Measurements from ENCODE around the gene MPZL2.

MPZL2 gene

DNA sequence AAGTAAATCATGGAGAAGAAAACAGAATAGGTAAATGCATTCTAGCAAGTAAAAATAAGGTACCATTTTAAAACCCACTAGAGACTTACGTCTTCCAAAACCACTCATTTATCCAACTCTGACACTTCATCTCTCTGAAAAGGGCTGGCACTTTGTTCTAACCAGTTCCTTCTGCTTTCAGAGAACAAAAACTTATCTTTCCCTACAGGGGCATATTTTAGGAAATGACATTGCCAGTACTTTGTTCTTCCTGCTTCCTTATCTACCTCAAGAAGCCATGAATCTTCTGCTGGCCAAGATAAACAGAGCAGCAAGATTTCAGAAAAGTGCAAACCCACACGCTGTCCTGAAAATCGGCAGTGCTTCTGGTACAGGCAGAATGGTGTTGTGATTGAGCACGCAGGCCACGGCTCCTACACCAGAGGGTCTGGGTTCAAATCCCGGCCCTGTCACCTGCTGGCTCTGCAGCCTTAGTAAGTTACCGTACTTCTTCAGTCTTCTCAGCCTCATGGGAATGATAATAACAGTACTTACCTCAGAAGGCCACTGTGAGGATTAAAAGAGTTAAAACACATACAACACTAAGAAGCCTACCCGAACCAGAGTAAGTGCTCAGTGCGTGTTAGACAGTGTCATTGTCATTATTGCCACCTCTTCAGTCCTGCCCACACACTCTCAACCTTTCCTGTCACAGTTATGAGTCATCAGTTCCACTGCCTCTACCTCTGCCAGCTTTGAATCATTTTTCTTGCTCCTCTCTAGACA is 22.9 kb downstream of the MPZL2 start:
- DNase-seq = peak; percentile 48 to 49

DNA sequence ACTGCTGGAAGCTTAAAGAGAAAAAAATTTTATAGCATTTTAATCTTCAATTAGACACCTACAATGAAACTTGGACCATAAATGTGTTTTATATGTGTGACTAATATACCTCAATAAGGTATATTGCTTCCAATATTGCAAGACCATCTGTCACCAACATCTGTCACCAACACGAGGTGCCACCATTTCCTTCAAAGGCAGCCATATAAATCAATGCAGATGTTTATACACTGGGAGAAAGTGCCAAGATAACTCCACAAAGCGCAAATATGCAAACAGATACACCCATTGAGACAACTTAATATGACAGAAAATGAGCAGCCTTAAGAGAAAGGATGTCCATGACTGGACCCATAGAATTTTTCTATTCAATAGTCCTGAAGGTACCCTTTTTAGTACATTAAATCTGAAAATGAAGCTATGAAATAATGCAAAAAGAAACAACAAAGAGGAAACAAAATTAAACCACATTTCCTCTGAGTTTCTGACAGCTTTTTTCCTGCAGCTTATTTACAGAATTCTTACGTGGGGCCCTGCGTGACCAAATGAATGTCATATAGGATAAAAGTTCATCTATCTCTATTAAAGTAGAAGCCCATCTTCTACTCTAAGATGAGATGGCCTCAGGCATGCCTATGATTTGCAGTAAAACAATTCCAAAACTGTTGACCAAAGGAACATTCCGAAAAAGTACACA is 24.4 kb downstream of the MPZL2 start:
- no peak for DNase-seq

DNA sequence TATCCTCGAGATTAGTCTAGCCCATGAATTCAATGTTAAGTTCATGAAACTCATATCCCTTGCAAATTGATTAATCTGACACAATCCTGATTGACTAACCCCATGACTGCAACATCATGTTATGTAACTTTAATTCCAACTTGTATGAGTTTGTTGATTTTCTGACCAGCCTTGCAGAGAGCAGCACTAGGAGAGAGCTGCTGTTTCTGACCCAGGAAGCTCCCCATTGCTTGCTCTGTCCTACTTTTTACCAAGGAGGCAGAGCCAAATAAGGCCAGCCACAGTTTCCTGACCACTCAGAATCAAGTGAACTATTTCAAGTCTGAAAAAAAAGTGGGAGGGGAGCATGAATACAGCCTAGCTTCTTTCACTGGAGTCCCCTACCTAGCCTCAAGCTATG is 25.2 kb downstream of the MPZL2 start:
- no peak for DNase-seq

DNA sequence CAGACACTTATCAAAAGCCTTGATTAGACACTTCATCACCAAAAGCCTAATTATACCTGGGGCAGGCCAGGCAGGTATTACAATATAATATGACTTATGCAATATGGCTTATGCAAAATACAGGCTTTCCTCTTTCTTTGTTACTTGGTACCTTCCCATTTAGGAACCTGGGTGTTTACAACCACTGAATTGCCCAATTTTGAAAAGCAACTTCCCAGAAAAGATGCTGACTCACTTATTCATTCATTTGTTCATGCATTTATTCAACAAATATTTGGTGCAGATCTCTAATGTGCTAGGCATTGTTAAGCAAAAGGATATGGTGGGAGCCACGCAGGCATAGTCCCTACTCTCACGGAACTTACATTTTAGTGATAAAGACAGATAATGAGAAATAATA is 25.7 kb downstream of the MPZL2 start:
- DNase-seq = no peak

DNA sequence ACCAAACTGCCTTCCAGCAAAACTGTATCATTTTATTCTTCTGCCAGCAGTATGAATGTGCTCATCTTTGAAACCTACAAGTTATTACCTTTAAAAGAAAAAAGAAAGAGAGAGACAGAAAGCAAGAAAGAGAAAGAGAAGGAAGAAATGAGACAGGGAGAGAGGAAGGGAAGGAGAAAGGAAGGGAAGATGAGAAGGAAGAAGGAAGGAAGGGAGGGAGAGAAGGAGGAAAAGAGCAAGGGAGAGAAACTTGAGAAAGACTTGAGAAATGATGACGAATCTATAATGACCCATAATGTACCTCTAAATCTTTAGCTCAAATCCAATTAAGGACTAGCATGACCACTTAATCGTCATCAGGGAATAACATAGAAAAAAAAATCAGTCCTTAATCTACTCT is 27.9 kb downstream of the MPZL2 start:
- no peak for DNase-seq

DNA sequence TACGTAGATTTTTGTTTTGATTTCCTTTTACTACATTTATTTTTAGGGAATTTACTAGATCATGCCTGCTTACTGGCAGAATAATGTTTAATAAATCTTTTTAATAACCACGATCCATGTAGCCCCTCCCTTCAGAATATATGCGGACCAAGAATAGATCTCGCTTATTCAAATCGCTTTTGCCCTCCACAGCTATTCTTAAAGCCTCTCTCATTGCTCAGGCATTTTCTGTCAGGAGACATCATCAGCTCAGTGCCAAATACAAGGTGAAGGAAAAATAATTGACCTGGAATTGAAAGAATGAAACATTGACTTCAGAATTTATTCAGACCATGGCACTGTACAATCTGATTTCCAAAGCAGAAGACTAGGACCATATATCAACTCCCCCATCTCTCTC is 29.3 kb downstream of the MPZL2 start:
- DNase-seq = no peak

DNA sequence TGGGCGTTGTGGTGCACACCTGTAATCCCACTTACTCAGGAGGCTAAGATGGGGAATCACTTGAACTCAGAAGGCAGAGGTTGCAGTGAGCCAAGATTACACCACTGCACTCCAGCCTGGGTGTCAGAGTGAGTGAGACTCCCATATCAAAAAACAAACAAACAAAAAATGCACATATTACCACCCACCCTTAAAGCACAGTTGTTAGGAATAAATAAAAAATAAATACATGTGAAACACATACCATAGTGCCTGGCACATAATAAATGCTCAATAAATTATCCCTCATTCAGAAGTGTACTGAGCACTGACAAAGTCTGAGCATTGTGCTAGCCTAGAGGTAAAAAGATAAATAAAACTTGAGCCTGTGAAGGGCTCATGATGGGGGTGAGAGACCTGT is 30.2 kb downstream of the MPZL2 start:
- DNase-seq = no peak

DNA sequence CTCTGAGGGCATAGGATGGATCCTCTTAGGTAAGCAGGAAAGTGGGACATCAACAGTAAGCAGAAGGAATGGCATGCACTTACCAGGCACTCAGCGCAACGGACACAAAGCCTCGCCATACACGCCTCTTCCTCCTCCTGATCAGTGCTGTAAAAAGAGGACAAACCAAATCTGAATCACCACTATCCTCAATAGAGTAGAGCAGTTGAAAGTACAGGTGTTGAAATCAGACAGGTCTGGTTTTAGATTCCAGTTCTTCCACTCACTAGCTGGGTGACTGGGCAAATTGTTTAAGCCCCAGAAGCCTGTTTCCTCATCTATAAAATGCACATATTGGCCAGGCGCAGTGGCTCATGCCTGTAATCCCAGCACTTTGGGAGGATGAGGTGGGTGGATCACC is 30.7 kb downstream of the MPZL2 start:
- DNase-seq = no peak

DNA sequence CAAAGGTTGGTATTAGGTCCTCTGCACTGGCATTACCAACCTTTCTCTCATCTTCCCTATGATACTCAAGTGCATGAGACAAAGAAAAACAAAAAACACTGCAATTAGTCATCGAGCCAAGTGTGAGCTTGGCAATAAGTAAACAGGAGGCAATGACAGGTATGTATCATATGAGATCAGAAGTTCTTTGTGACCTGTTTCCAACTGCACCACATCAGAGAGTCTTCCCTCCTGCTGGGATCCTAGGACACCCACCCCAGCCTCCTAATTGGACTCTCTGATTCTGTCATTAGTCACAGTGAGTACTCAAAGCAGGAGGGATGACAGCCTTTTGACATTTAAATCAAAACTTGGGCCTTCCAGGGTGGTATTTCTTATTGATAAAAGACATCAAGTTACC is 31.4 kb downstream of the MPZL2 start:
- peak in 1 of 2 experiments; percentile 53 for DNase-seq

DNA sequence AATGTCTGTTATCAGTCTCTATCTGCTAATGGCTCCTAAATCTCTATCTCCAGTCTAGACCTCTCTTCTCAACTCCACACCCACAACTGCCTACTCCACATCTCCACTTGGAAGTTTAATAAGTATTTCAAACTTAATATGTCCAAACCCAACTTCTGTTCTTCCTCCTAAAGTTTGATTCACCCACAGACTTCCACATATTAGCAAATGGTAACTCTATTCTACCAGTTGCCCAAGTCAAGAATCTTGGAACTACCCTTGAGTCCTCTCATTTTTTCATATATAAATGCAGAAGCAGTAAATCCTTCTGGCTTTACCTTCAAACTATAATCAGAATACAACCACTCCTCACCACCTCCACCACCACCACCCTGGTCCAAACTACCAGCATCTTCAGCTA is 32.6 kb downstream of the MPZL2 start:
- no peak for DNase-seq

DNA sequence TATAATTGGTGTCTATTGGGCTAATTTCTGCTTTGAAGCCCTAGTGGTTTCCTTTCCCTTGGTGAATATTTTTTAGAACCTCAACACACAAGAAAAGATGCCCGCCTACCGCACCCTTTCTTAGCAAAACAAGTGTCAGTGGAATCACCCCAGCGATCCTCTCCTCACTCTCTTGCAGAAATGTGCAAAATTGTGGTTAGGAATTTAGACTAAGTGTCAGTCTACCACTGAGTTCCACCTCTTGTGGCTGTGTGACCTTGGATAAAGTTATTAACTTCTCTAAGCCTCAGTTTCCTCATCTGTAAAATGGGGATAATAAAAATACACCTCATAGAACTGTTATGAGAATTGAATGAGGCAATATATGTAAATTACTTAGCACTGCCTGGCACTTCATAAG is 34.0 kb downstream of the MPZL2 start:
- no peak for DNase-seq

DNA sequence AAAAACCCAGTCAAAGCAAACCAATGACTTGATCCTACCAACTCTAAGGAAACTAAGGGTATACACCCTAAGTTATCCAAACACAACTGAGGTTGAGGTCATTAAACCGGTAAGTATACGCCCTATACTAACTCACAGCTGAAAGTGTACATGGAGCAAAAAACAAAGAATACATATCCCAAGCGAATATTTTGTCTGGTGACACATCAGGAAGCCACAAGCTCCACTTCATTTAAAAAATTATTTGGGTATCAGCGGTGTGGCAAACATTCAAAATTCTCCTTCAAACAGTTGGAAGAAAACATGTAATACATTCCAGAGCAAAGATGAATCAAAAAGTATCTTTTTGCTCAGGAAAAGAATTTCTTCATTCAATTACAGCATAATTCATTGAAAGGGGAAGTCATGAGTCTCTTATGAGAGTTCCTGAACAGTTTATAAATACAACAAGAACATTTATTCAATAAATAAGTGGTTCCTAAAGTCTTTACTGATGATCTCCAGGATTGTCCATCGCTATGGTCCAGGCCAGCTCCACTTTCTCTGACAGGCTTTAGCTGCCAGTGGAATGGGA is 34.7 kb downstream of the MPZL2 start:
- no peak for DNase-seq

DNA sequence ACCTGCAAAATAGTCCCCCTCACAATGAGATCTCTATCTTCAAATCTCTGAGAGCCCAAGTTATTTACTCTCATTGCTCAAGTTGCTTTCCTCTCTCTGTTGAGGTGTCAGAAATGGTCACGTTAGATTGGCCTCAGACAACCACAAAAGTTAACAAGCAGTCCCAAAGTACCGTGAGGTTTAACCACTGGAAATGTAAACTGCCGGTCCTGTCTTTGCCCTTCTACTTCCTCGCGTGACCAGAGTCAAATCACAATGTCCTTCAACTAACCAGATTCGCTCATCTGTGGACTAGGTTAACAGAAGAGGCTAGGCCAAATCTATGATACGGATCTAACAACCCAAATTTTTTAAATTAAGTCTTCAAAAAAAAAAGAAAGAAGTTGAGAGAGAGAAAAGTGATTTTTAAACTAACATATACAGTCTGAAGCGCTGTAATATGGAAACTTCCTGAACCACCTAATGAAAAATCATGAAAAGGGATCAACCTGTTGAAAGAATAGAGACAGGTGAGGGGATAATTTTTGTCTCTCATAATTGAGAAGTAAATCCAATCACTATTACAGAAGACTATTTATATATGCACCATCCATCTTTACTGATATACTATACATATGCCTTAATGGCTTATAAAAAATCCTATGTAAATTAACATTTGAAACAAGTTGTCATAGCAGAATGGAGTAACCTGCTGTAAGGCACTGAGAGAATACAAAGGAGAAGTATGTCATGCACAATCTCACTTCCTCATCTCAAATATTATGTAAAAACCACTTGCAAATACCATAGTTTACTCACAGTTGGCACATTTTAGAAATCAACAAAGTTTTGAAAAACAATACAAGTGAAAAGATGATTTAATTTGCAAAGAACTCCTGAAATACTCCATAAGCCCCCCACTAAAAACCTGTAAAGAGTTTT is 36.0 kb downstream of the MPZL2 start:
- no peak for DNase-seq

DNA sequence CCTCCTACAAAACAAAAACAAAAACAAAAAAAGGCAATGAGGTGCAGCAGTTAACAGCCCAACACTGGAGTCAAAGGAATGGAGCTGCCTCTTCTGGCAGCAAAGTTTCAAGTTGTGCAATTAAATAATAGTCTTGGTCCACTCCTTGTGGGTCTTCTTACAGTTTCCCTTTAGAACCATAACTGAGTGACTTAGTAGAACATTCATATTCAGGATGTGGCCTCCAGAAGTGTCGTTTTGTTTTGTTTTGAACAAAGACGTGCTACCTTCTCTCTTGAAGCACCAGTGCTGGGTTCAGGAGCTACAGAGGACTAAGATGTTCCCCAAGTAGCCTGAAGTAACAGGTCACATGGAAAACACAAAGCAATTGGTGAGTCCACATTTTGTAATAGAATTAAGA is 37.3 kb downstream of the MPZL2 start:
- DNase-seq = no peak

DNA sequence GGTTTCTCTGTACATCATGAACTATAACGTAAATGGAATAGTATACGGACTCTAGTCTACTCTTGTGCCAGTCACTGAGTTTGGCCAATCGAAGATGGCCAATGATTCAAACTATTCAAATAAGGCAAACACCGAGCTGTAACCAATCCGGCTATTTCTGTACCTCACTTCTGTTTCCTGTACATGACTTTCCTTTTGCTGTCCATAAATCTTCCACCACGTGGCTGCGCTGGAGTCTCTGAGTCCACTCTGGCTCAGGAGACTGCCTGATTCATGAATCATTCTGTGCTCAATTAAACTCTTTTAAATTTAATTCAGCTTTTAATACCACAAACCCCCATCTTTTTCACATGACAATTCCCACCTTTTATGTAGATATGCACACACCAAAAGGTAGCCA is 37.8 kb downstream of the MPZL2 start:
- no peak for DNase-seq

DNA sequence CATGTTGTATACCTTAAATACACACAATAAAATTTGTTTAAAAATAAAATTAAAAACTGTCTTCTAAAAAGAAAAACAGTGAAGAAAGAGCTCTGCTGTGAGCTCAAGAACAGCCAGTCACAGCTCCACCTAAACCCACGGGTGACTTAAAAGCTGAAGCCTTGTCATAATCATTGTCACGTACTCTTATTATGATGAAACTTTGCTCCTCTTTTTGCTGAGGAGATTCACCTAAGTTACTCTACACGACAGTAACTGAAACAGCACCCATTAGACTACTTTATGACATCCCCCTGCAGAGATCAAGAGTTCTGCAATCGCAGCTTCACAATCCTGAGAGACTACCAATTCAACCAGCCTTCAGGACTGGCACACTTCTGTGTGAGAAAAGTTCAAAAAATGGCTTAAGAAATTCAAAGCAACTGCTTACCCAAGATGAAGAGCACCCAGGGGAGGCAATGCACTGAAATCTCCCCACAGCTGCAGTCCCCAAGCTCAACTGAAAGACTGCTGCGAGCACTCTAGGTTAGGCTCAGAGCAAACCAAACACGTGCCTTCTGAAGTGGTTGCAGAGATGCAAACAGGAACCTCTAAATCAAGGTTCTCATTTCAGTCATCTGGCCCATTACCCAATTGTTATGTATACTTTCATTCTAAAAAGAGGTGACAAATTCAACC is 39.4 kb downstream of the MPZL2 start, which contains the start of gene JAML:
JAML (minus strand) TSS at position 501 of the 678 bp plus-strand sequence. CDS start 10,145 bp downstream, outside the sequence.
- peak; percentile 36 to 46 for DNase-seq

DNA sequence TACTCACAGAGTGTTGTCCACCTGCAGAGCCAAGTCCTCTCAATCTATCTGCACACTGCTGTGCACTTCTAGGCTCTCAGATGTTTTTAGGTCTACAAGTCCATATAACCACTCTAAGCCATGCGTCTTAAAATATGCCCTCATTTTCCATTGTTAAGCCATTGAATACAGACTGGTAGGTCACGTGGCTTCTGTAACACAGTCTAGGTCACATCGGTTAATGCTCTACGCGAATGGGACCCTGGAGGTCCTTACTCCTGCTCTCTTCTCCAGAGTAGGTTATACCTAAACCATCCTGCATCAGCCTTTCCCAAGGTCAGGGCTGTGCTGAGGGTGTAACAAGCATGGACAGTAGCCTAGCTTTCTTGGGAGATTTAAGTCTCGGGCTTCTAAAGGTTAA is 40.1 kb downstream of the MPZL2 start:
- DNase-seq = no peak

DNA sequence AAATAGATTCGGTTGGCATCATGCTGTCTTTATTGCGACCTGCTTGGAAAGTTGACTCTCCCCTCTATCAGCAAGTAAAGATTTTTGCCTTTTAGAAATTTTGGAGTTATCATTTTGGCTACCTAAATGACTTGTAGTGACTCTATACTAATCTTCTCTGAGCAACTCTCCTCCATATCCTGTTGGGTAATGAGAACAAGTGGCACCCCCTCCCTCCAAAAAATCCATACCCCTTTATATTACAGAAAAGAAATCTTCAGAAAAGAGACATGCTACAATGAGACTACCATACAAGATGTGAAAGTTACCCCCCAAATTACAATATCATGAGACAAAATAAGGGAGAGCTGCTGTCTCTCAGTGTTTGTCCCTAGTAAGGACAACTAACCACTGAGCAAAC is 40.5 kb downstream of the MPZL2 start:
- no peak for DNase-seq

DNA sequence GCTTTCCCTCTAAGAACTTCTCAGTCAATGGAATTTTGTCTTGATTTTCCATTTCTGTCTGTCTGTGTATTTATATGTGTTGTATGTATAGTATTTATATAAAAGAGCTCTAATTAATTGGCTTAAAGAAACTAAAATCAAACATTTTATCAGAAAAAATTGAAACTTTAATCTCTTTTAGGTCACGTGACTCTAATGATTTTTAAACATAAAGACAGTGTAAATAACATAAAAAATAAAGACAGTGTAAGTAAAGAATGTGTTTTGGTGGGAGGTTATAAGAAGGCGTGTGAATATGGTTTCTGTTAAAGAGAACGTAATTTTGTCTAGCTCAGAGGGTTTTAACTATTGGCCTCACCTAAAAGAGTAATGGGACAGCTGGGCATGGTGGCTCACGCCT is 41.7 kb downstream of the MPZL2 start:
- no peak for DNase-seq

DNA sequence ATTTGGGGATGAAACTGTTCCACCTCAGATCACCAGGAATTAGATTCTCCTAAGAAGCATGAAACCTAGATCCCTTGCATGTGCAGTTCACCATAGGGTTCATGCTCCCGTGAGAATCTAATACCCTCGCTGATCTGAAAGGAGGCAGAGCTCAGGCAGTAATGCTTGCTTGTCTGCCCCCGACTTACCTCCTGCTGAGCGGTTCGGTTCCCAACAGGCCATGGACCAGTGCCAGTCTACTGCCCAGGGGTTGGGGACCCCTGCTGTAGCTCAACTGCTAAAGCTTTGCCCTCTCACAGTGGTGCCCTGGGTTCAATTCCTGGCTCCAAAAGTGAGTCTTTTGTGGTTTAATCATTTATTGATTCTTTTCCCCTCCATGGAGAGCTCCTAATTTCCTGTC is 42.7 kb downstream of the MPZL2 start:
- no peak for DNase-seq

DNA sequence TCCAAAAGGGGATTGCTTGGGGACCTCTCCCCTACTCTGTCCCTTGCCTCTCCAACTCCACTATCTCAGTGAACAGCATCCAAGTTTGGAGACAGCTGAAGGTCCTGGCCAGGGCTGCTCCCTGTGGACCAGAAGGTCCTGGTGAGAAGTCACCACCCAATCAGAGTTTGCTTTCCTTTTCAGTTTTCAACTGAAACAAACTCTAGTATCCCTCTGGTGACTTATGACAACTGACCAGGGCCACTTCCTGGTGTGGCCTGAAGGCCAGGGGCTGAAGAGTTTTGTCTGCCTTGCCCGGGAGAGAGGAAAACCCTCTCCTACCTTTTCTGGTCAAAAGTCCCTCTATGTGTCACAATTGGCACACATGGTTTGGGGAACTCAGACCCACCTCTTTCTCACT is 44.4 kb downstream of the MPZL2 start:
- no peak for DNase-seq

DNA sequence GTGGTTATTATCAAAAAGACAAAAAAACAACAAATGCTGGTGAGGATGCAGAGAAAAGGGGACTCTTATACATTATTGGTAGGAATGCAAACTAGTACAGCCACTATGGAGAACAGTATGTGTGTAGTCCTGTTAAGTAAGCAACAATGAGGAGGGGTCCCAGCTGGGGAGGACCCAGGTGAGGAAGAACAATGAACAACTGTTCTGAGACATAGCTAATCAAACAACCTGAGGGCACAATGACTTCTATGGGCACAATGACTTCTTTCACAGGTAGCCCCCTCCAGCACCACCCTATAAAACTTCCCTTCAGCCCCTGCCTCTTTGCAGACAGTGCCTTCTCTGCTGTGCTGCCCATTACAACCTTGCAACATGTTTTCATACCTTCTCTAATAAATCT is 44.9 kb downstream of the MPZL2 start:
- no peak for DNase-seq

DNA sequence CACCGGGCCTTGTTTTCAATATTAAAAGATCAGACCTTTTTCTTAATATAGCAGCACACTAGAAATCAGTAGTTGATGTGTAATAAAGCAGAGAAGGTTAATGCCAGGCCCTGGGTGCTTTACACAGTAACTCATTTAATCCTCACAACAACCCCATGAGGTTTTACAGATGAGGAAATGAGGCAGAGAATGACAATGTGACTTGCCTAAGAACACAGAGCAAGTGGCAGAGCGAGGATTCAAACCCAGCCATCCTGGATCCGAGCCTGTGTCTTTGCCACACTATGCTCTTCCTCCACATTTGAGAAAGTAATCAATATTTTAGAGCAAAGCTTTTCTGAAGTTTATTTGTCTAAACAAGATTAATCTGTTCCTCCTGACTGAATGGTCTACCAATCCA is 46.5 kb downstream of the MPZL2 start:
- no peak for DNase-seq

Data from activated CD4-positive, alpha-beta T cell treated with anti-CD3 and anti-CD28 coated beads, Interleukin-2, amount 50 U/mL, for 4 hours (primary cell).